Erythroblast (primary cell): Measurements from ENCODE around the gene MACROD2.

Source experiments
- GATA1 ChIP-seq: IDR thresholded peaks from 2 replicates; pipeline ENCODE4 v1.6.1; 2011; ENCODE audit warnings: low read depth, mild to moderate bottlenecking, control low read depth, low read length, moderate library complexity
- POLR2A ChIP-seq: IDR thresholded peaks from 2 replicates; pipeline ENCODE4 v1.6.1; 2011; ENCODE audit warnings: mild to moderate bottlenecking, low read length

GRCh38 chr20:15564981-15565380, 1569.7 kb downstream of the MACROD2 start:
- TF ChIP-seq POLR2A (no peak), GATA1 (no peak)
